Liver (tissue), 9 donors: ENCODE measurements around the gene ACADSB. TPM values are rescaled to one million over a fixed set of nuclear protein-coding genes. Genes with fewer than 3 reads are reported as not detected.

Experiments
- DNase-seq: peaks from one replicate; pipeline ENCODE4 v3.0.0-alpha.2; 2017; ENCODE audit warnings: low spot score
- H3K27ac ChIP-seq, 2 donors: one replicate each; pipeline ENCODE4 v1.7.0; 2013; ENCODE audit warnings: inconsistent platforms in 2 of 2, low read length in 2 of 2, control low read depth in 1 of 2, low read depth in 1 of 2, mild to moderate bottlenecking in 1 of 2
- H3K27me3 ChIP-seq, 4 donors: one replicate each; pipeline versions ENCODE4 v1.6.1 to v1.7.0; 2013; ENCODE audit warnings: low read length in 3 of 4, inconsistent platforms in 1 of 4, mild to moderate bottlenecking in 1 of 4, moderate library complexity in 1 of 4; ENCODE audit not compliant: control insufficient read depth in 4 of 4, insufficient read depth in 4 of 4
- H3K36me3 ChIP-seq, 4 donors: one replicate each; pipeline versions ENCODE4 v1.6.1 to v1.7.0; 2013; ENCODE audit warnings: low read length in 3 of 4, mild to moderate bottlenecking in 3 of 4, low read depth in 1 of 4, moderate library complexity in 1 of 4; ENCODE audit not compliant: control insufficient read depth in 4 of 4, insufficient read depth in 3 of 4
- H3K4me1 ChIP-seq, 4 donors: one replicate each; pipeline versions ENCODE4 v1.6.1 to v1.7.0; 2013; ENCODE audit warnings: low read length in 3 of 4, mild to moderate bottlenecking in 3 of 4, moderate library complexity in 1 of 4; ENCODE audit not compliant: control insufficient read depth in 4 of 4, insufficient read depth in 4 of 4
- H3K4me3 ChIP-seq, 3 donors: one replicate each; pipeline versions ENCODE4 v1.6.1 to v1.7.0; 2013; ENCODE audit warnings: low read length in 3 of 3, control low read depth in 1 of 3, low read depth in 1 of 3, mild to moderate bottlenecking in 1 of 3
- H3K9ac ChIP-seq, 2 donors: one replicate each; pipeline ENCODE4 v1.7.0; 2013; ENCODE audit warnings: low read length in 2 of 2, mild to moderate bottlenecking in 2 of 2, moderate library complexity in 2 of 2, control low read depth in 1 of 2, low read depth in 1 of 2
- H3K9me3 ChIP-seq, 4 donors: one replicate each; pipeline versions ENCODE4 v1.6.1 to v1.7.0; 2013; ENCODE audit warnings: low read length in 3 of 4; ENCODE audit not compliant: control insufficient read depth in 4 of 4
- EGR1 ChIP-seq, 2 donors: IDR thresholded peaks; 2 replicates each; pipeline ENCODE4 v1.6.1; 2016 to 2018; ENCODE audit warnings: antibody characterized with exemption in 2 of 2, low read depth in 2 of 2
- FOXA1 ChIP-seq: IDR thresholded peaks from 2 replicates; pipeline ENCODE4 v1.6.1; 2016; ENCODE audit warnings: antibody characterized with exemption
- GABPA ChIP-seq, 2 donors: IDR thresholded peaks in 1 of 2; conservative IDR thresholded peaks in 1 of 2; 2 replicates each; pipeline ENCODE4 v1.6.1; 2016; ENCODE audit warnings: antibody characterized with exemption in 2 of 2, mild to moderate bottlenecking in 1 of 2, moderate library complexity in 1 of 2
- HNF4A ChIP-seq, 2 donors: conservative IDR thresholded peaks; 2 replicates each; pipeline ENCODE4 v1.6.1; 2016; ENCODE audit warnings: antibody characterized with exemption in 2 of 2, mild to moderate bottlenecking in 2 of 2
- HNF4G ChIP-seq: IDR thresholded peaks from 2 replicates; pipeline ENCODE4 v1.6.1; 2016; ENCODE audit warnings: antibody characterized with exemption
- NR2F2 ChIP-seq: IDR thresholded peaks from 2 replicates; pipeline ENCODE4 v1.6.1; 2016; ENCODE audit warnings: antibody characterized with exemption
- RXRA ChIP-seq, 2 donors: IDR thresholded peaks; 2 replicates each; pipeline ENCODE4 v1.6.1; 2017 to 2018; ENCODE audit warnings: antibody characterized with exemption in 2 of 2, mild to moderate bottlenecking in 1 of 2
- TAF1 ChIP-seq: conservative IDR thresholded peaks from 2 replicates; pipeline ENCODE4 v1.6.1; 2016; ENCODE audit warnings: antibody characterized with exemption, mild to moderate bottlenecking
- YY1 ChIP-seq: IDR thresholded peaks from 2 replicates; pipeline ENCODE4 v1.6.1; 2016; ENCODE audit warnings: antibody characterized with exemption, mild to moderate bottlenecking
- WGBS: extraction: QIAGEN DNeasy Blood & Tissue Kit; methylation state at CpG from one replicate; pipeline ENCODE4 v1.1.7; 2013; 5-methylcytosine and 5-hydroxymethylcytosine counted together
- polyA plus RNA-seq, 2 donors: library from polyadenylated mRNA; stranded (reverse) in 1 of 2; unstranded in 1 of 2; fragments of 200-250 nt in 1 of 2; fragments of >200 nt in 1 of 2; fragmentation: Nextera tagmentation in 1 of 2; extraction: Ambion mirVana in 1 of 2; gene quantifications; one replicate each; pipeline versions ENCODE4 v1.2.1 to v1.2.3, GENCODE V29; 2013 to 2015
- total RNA-seq, 2 donors: library from RNA; depleted of rRNA; stranded (reverse); fragments of >200 nt; gene quantifications; one replicate each; pipeline ENCODE4 v1.2.3, GENCODE V29; 2014
- TF ChIP-seq, protein P1 (sequence below): IDR thresholded peaks from 2 replicates; pipeline ENCODE4 v1.6.1; 2016; ENCODE audit warnings: antibody characterized with exemption
- TF ChIP-seq, protein P2 (sequence below): fragments of 150-350 bp; IDR thresholded peaks from 2 replicates; pipeline ENCODE4 v1.5.1; 2017; ENCODE audit warnings: improper control_type of control experiment, low read depth, low read length; ENCODE audit not compliant: missing input control
- donor health status: healthy.
- donor health status: healthy.
- donor health status: healthy.
- donor health status: healthy.
- donor health status: healthy.

ACADSB gene
- total and polyA plus RNA-seq, 4 donors, result 97.9 to 164 (median 110) TPM

DNA sequence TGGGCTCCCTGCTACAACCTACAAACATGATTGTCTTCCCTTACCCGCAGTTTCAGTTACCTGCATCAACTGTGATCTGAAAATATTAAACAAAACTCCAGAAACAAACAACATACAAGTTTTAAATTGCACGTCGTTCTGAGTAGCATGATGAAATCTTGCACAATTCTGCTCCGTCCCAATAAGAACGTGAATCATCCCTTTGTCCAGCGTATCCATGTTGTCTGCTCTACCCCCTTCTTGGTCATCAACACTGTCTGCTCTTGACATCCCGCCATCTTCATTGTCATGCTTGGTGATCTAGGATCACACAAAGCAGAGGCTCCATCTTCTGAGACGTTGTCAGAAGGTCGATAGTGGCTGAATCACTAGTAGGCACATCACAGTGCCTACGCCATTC lies 53.9 kb downstream of the ACADSB start:
- Histone ChIP-seq H3K9ac (no peak overlapping the region), H3K4me1 (peaks cover 0 to 2% (median under 1%) of the 10 kb centered on the region in 4 donors), H3K4me3 (no peak overlapping the region), H3K36me3 (no peaks in the 10 kb centered on the region), H3K27ac (no peak overlapping the region), H3K27me3 (no peaks in the 10 kb centered on the region), H3K9me3 (no peaks in the 10 kb centered on the region)
- WGBS, result 90% methylated on average over 10 of the region's 10 CpGs
- no peak for DNase-seq
- TF ChIP-seq TAF1, result no peak

DNA sequence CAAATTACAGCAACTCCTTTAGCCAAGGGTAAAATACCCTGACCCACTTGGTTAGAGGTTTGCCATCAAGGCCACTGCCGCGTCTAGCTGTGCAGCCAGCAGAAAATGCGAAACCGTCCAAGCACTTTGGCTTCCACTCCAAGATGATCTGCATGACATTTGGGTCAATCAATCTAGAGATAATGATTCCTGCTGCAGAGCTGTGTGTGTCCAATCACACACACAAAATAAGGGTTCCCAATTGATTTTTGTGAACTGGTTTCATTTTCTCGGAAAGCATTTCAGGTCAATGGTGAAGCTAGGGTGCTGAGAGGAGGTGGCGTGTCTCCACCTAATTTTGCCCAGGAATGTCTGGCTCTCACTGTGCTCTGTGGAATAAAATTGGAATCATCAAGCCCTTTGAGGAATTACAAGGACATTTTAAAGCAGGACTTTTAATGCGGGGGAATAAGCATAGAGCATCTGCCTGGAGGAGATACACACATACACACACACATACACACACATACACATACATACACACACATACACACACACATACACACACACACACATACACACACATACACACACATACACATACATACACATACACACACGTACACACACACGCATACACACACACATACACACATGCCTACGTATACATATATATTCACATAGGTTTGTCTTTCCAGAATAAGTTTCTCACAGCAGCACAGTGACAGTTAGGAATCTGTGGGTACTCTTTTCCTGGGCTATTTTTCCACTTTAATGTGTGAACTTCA lies 59.5 kb downstream of the ACADSB start:
- Histone ChIP-seq H3K27ac (no peak overlapping the region), H3K4me3 (peak overlapping the region in 2 of 3 donors; percentile 15 to 35), H3K36me3 (no peaks in the 10 kb centered on the region), H3K9ac (no peak overlapping the region), H3K27me3 (no peaks in the 10 kb centered on the region), H3K4me1 (peaks cover 0 to 9% (median 5%) of the 10 kb centered on the region in 4 donors), H3K9me3 (no peaks in the 10 kb centered on the region)
- peak; percentile 9 to 17 for TF ChIP-seq RXRA (IDR thresholded peaks at IDR 0.05)
- peak in 1 of 2 donors; percentile 10 for TF ChIP-seq HNF4A (conservative IDR thresholded peaks at IDR 0.05)
- TF ChIP-seq, protein P1, sequence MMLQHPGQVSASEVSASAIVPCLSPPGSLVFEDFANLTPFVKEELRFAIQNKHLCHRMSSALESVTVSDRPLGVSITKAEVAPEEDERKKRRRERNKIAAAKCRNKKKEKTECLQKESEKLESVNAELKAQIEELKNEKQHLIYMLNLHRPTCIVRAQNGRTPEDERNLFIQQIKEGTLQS, result no peak
- WGBS, result 59% methylated on average over 10 of the region's 10 CpGs
- no peak for DNase-seq

DNA sequence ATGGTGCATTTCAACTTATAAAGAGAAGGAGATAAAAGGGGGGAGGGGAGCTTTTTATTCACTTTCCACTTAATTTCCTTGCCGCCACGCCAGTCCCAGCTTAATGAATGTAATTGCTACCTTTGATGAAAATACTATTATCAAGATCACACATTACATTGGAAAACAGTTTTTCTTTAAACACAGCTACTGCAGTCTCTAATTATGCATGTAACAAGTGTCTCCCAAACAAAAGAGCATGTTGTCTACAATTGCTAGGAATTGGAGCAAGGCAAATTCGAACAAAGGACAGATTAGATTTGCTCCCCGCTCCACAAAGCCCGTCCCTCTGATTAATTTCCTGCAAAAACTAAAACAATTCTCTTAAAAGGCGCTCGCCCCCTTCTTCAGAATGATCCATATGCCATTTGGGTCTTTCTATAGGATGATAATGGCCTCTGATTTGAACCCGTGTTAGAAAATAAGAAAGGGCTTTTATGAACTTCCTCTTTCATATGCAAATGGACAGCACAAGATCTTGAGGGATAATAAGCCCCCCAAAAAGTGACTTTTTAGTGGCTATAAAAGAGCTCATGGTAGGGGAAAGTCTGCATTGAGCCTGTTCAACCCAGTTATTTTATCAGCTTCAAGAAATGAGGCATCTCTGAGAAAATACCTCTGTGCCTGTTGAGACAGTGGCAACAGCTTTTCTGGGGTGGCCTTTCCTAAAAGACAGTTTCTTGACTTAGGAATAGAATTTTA lies 60.6 kb downstream of the ACADSB start:
- Histone ChIP-seq H3K4me3 (no peak overlapping the region), H3K9me3 (no peaks in the 10 kb centered on the region), H3K27ac (no peak overlapping the region), H3K27me3 (no peaks in the 10 kb centered on the region), H3K4me1 (peaks cover 0 to 9% (median 5%) of the 10 kb centered on the region in 4 donors), H3K9ac (no peak overlapping the region), H3K36me3 (no peaks in the 10 kb centered on the region)
- DNase-seq, result no peak
- TF ChIP-seq GABPA (IDR thresholded peaks at IDR 0.05 in 1 of 2, conservative IDR thresholded peaks at IDR 0.05 in 1 of 2) (no peak), RXRA (IDR thresholded peaks at IDR 0.05) (no peak), FOXA1 (no peak), HNF4A (conservative IDR thresholded peaks at IDR 0.05) (no peak), NR2F2 (no peak), YY1 (no peak), HNF4G (no peak), EGR1 (IDR thresholded peaks at IDR 0.05; ENCODE audit: low read depth in 2 of 2) (no peak)
- TF ChIP-seq, protein P2, sequence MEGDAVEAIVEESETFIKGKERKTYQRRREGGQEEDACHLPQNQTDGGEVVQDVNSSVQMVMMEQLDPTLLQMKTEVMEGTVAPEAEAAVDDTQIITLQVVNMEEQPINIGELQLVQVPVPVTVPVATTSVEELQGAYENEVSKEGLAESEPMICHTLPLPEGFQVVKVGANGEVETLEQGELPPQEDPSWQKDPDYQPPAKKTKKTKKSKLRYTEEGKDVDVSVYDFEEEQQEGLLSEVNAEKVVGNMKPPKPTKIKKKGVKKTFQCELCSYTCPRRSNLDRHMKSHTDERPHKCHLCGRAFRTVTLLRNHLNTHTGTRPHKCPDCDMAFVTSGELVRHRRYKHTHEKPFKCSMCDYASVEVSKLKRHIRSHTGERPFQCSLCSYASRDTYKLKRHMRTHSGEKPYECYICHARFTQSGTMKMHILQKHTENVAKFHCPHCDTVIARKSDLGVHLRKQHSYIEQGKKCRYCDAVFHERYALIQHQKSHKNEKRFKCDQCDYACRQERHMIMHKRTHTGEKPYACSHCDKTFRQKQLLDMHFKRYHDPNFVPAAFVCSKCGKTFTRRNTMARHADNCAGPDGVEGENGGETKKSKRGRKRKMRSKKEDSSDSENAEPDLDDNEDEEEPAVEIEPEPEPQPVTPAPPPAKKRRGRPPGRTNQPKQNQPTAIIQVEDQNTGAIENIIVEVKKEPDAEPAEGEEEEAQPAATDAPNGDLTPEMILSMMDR, result no peak
- WGBS, result 85% methylated on average over 8 of the region's 8 CpGs
